ENCODE data around the gene LCN2.

The LCN2 gene

GRCh38 chr9:128164307-128164885 is 15.1 kb downstream of the LCN2 start:
- TF ChIP-seq CTCF (conservative IDR thresholded peaks at IDR 0.05; ENCODE audit: low read length) (no peak), EZH2phosphoT487 (IDR thresholded peaks at IDR 0.05; ENCODE audit: borderline replicate concordance) (no peak)
- no peaks in the 10 kb centered on the region for H3K9me2 ChIP-seq (replicated peaks; ENCODE audit: low read depth, low read length)
- H3K4me2 ChIP-seq (ENCODE audit: low read depth, low read length, poor library complexity, severe bottlenecking) = no peak overlapping the region
- no peak overlapping the region for H2AFZ ChIP-seq (ENCODE audit: low read length)
- no peak overlapping the region for H3K4me3 ChIP-seq (ENCODE audit: low read length, poor library complexity, severe bottlenecking)
- no peak overlapping the region for H3K9ac ChIP-seq (ENCODE audit: low read depth, low read length, poor library complexity, severe bottlenecking)
- H3F3A ChIP-seq (ENCODE audit: low read depth) = no peaks in the 10 kb centered on the region
- peaks cover 9% of the 10 kb centered on the region for H4K20me1 ChIP-seq (ENCODE audit: insufficient read depth, low read length, poor library complexity, severe bottlenecking)
- H3K79me2 ChIP-seq (ENCODE audit: insufficient read depth, low read length) = peaks cover 30% of the 10 kb centered on the region
- peaks cover 52% of the 10 kb centered on the region; the same call in 1 of the 2 replicates for H3K36me3 ChIP-seq (ENCODE audit: insufficient read depth, low read length)
- peaks cover 18% of the 10 kb centered on the region for H3K4me1 ChIP-seq (ENCODE audit: insufficient read depth, low read length, poor library complexity, severe bottlenecking)
- H3K27me3 ChIP-seq (ENCODE audit: insufficient read depth, low read length, poor library complexity, severe bottlenecking) = no peaks in the 10 kb centered on the region
- no peaks in the 10 kb centered on the region for H3K9me3 ChIP-seq (ENCODE audit: insufficient read depth, low read depth, low read length)

GRCh38 chr9:128166169-128166568 is 16.9 kb downstream of the LCN2 start:
- Histone ChIP-seq H4K20me1 (ENCODE audit: insufficient read depth, low read length, poor library complexity, severe bottlenecking) (peaks cover 2% of the 10 kb centered on the region), H3K4me3 (ENCODE audit: low read length, poor library complexity, severe bottlenecking) (no peak overlapping the region), H3K4me1 (ENCODE audit: insufficient read depth, low read length, poor library complexity, severe bottlenecking) (peaks cover 10% of the 10 kb centered on the region), H3F3A (ENCODE audit: low read depth) (no peaks in the 10 kb centered on the region), H3K9me2 (replicated peaks; ENCODE audit: low read depth, low read length) (no peaks in the 10 kb centered on the region), H3K36me3 (ENCODE audit: insufficient read depth, low read length) (peaks cover 61% of the 10 kb centered on the region; the same call in 1 of the 2 replicates), H3K27me3 (ENCODE audit: insufficient read depth, low read length, poor library complexity, severe bottlenecking) (no peaks in the 10 kb centered on the region), H3K4me2 (ENCODE audit: low read depth, low read length, poor library complexity, severe bottlenecking) (no peak overlapping the region), H3K9me3 (ENCODE audit: insufficient read depth, low read depth, low read length) (no peaks in the 10 kb centered on the region), H3K9ac (ENCODE audit: low read depth, low read length, poor library complexity, severe bottlenecking) (no peak overlapping the region), H2AFZ (ENCODE audit: low read length) (no peak overlapping the region), H3K79me2 (ENCODE audit: insufficient read depth, low read length) (peaks cover 20% of the 10 kb centered on the region)
- TF ChIP-seq CTCF (conservative IDR thresholded peaks at IDR 0.05; ENCODE audit: low read length) = no peak
- TF ChIP-seq EZH2phosphoT487 (IDR thresholded peaks at IDR 0.05; ENCODE audit: borderline replicate concordance) = no peak

DNA sequence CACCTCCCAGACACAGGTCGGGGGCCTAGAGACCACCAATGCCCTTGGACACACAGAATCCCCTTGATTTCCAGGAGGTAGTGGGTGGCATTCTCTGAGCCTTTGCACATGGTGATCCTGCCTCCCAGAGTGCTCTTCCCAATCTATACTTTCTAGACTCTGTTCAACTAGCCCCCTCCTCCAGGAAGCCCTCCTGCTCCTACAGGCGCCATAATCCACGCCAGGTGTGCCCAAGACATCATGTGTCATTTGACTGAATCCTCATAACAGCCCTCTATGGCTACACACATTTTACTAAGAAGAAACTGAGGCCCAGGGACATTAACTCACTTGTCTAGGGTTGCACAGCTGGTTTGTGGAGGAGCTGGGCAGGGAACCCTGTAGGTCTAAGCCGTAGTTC is 18.0 kb downstream of the LCN2 start:
- no peak for TF ChIP-seq CTCF (conservative IDR thresholded peaks at IDR 0.05; ENCODE audit: low read length)
- no peak for TF ChIP-seq EZH2phosphoT487 (IDR thresholded peaks at IDR 0.05; ENCODE audit: borderline replicate concordance)
- Histone ChIP-seq H3K27me3 (ENCODE audit: insufficient read depth, low read length, poor library complexity, severe bottlenecking) (no peaks in the 10 kb centered on the region), H4K20me1 (ENCODE audit: insufficient read depth, low read length, poor library complexity, severe bottlenecking) (peaks cover under 1% of the 10 kb centered on the region), H3K4me3 (ENCODE audit: low read length, poor library complexity, severe bottlenecking) (no peak overlapping the region), H2AFZ (ENCODE audit: low read length) (no peak overlapping the region), H3K36me3 (ENCODE audit: insufficient read depth, low read length) (peaks cover 61% of the 10 kb centered on the region; the same call in 1 of the 2 replicates), H3K4me1 (ENCODE audit: insufficient read depth, low read length, poor library complexity, severe bottlenecking) (peaks cover 2% of the 10 kb centered on the region), H3K4me2 (ENCODE audit: low read depth, low read length, poor library complexity, severe bottlenecking) (no peak overlapping the region), H3F3A (ENCODE audit: low read depth) (no peaks in the 10 kb centered on the region), H3K9ac (ENCODE audit: low read depth, low read length, poor library complexity, severe bottlenecking) (no peak overlapping the region), H3K9me3 (ENCODE audit: insufficient read depth, low read depth, low read length) (no peaks in the 10 kb centered on the region), H3K9me2 (replicated peaks; ENCODE audit: low read depth, low read length) (no peaks in the 10 kb centered on the region), H3K79me2 (ENCODE audit: insufficient read depth, low read length) (peaks cover 11% of the 10 kb centered on the region; the same call in 1 of the 2 replicates)

Measured in Loucy (cell line).